A673 (cell line): ENCODE data around the gene SPNS3. TPM values are rescaled to one million over a fixed set of nuclear protein-coding genes. Genes with fewer than 3 reads are reported as not detected.

Source experiments
- BruUV-seq: library from RNA; stranded (reverse); fragments of 400-500 nt; replicated peaks from 2 replicates; lab custom pipeline; 2021; lab: Mats Ljungman, UMichigan
- CTCF ChIA-PET: fragments of 300-600 bp; sonication (Branson Sonifier 250); formaldehyde crosslinking; loops from one replicate; lab custom pipeline; 2022; ENCODE audit warnings: antibody characterized with exemption; lab: Charles Lee
- POLR2A ChIA-PET: fragments of 300-600 bp; sonication (Branson Sonifier 250); formaldehyde crosslinking; loops from one replicate; lab custom pipeline; 2022; ENCODE audit warnings: antibody characterized with exemption; ENCODE audit not compliant: low non-redundant PET; lab: Charles Lee
- DNase-seq: peaks from one replicate; pipeline ENCODE4 v3.0.0-alpha.2; 2015; ENCODE audit warnings: low spot score
- H3K27ac ChIP-seq: fragments of 200-600 bp; sonication (generic); 2 replicates; pipeline ENCODE4 v1.5.1; 2016; ENCODE audit warnings: mixed run types, low read depth, mild to moderate bottlenecking, mixed read lengths, antibody characterized with exemption, low read length; ENCODE audit not compliant: poor library complexity, severe bottlenecking
- H3K27me3 ChIP-seq: fragments of 200-600 bp; sonication (generic); replicated peaks from 2 replicates; pipeline ENCODE4 v1.6.1; 2017; ENCODE audit warnings: mixed run types, low read depth, mild to moderate bottlenecking, mixed read lengths, antibody characterized with exemption, low read length; ENCODE audit not compliant: insufficient read depth, poor library complexity
- H3K36me3 ChIP-seq: fragments of 200-600 bp; sonication (generic); 2 replicates; pipeline ENCODE4 v1.6.1; 2016; ENCODE audit warnings: mixed run types, mild to moderate bottlenecking, mixed read lengths, antibody characterized with exemption, low read length; ENCODE audit not compliant: insufficient read depth, poor library complexity, severe bottlenecking
- H3K4me1 ChIP-seq: fragments of 200-600 bp; sonication (generic); 2 replicates; pipeline ENCODE4 v1.6.1; 2017; ENCODE audit warnings: mixed run types, mild to moderate bottlenecking, mixed read lengths, antibody characterized with exemption, low read length; ENCODE audit not compliant: insufficient read depth, poor library complexity, severe bottlenecking
- H3K4me3 ChIP-seq: fragments of 200-600 bp; sonication (generic); 2 replicates; pipeline ENCODE4 v1.5.1; 2016; ENCODE audit warnings: low read depth, mixed run types, mild to moderate bottlenecking, mixed read lengths, low read length; ENCODE audit not compliant: poor library complexity, severe bottlenecking
- H3K9me3 ChIP-seq: fragments of 200-600 bp; sonication (generic); 2 replicates; pipeline ENCODE4 v1.6.1; 2016; ENCODE audit warnings: mixed run types, low read depth, mild to moderate bottlenecking, mixed read lengths, antibody characterized with exemption, low read length; ENCODE audit not compliant: poor library complexity, severe bottlenecking
- EZH2 ChIP-seq: fragments of 200-600 bp; sonication (generic); IDR thresholded peaks from 2 replicates; pipeline ENCODE4 v1.6.1; 2017; ENCODE audit warnings: borderline replicate concordance, low read depth, mild to moderate bottlenecking, mixed read lengths, antibody characterized with exemption, low read length; ENCODE audit not compliant: poor library complexity, severe bottlenecking
- intact Hi-C: fragments of 100-400 bp; cut with micrococcal nuclease; formaldehyde crosslinking; loops from one replicate; pipeline ENCODE4 v1.10.0; 2022; ENCODE audit not compliant: unreplicated experiment
- total RNA-seq: library from RNA; stranded (reverse); gene quantifications from 2 replicates; pipeline ENCODE4 v1.2.3, GENCODE V29; 2021
- TF ChIP-seq, protein P1 (sequence below): fragments of 300-800, 200-600 bp; sonication (generic); conservative IDR thresholded peaks from 2 replicates; pipeline ENCODE4 v1.5.1; 2017; ENCODE audit warnings: low read depth, mild to moderate bottlenecking, antibody characterized with exemption, low read length, moderate library complexity, mixed read lengths

Gene SPNS3
- total RNA-seq, 1 experiment from 2014 or later = not detected

- H3K36me3 ChIP-seq = no peaks in the 10 kb centered on the region
- no peak for DNase-seq
- H3K4me3 ChIP-seq = no peak overlapping the region
- no peaks in the 10 kb centered on the region for H3K27me3 ChIP-seq
- TF ChIP-seq, protein P1, sequence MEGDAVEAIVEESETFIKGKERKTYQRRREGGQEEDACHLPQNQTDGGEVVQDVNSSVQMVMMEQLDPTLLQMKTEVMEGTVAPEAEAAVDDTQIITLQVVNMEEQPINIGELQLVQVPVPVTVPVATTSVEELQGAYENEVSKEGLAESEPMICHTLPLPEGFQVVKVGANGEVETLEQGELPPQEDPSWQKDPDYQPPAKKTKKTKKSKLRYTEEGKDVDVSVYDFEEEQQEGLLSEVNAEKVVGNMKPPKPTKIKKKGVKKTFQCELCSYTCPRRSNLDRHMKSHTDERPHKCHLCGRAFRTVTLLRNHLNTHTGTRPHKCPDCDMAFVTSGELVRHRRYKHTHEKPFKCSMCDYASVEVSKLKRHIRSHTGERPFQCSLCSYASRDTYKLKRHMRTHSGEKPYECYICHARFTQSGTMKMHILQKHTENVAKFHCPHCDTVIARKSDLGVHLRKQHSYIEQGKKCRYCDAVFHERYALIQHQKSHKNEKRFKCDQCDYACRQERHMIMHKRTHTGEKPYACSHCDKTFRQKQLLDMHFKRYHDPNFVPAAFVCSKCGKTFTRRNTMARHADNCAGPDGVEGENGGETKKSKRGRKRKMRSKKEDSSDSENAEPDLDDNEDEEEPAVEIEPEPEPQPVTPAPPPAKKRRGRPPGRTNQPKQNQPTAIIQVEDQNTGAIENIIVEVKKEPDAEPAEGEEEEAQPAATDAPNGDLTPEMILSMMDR = no peak
- H3K9me3 ChIP-seq = no peaks in the 10 kb centered on the region
- no peaks in the 10 kb centered on the region for H3K4me1 ChIP-seq
- BruUV-seq = no TSS peak
- intact Hi-C loops = no loop called here
- CTCF ChIA-PET = no interaction called here
- POLR2A ChIA-PET = no interaction called here
- H3K27ac ChIP-seq = no peak overlapping the region
These were observed 74.5 kb downstream of the SPNS3 start for GRCh38 chr17:4508207-4508606.

- intact Hi-C loops = no loop called here
- H3K27ac ChIP-seq = no peak overlapping the region
- no peak for TF ChIP-seq EZH2
- TF ChIP-seq, protein P1 = no peak
- DNase-seq = no peak
- POLR2A ChIA-PET = interaction anchor here (0.7 to 0.8 kb wide), 2 partner anchors 10 to 550 kb away, joined by 3 read pairs; no protein-coding TSS in a partner anchor
- no peaks in the 10 kb centered on the region for H3K27me3 ChIP-seq
- H3K9me3 ChIP-seq = no peaks in the 10 kb centered on the region
- no TSS peak for BruUV-seq
- no peaks in the 10 kb centered on the region for H3K36me3 ChIP-seq
- H3K4me3 ChIP-seq = no peak overlapping the region
- CTCF ChIA-PET = no interaction called here
- no peaks in the 10 kb centered on the region for H3K4me1 ChIP-seq
These were observed 75.7 kb downstream of the SPNS3 start for GRCh38 chr17:4509401-4509800.

- CTCF ChIA-PET = no interaction called here
- Histone ChIP-seq H3K9me3 (no peaks in the 10 kb centered on the region), H3K36me3 (no peaks in the 10 kb centered on the region), H3K27me3 (no peaks in the 10 kb centered on the region), H3K4me3 (no peak overlapping the region), H3K27ac (no peak overlapping the region), H3K4me1 (no peaks in the 10 kb centered on the region)
- POLR2A ChIA-PET = interaction anchor here (0.8 kb wide), 1 partner anchor 11 kb away, joined by 3 read pairs; no protein-coding TSS in a partner anchor
- no TSS peak for BruUV-seq
- intact Hi-C loops = no loop called here
- no peak for DNase-seq
- TF ChIP-seq, protein P1 = no peak
- no peak for TF ChIP-seq EZH2
These were observed 76.3 kb downstream of the SPNS3 start for GRCh38 chr17:4509923-4510617.
